Myocyte (in vitro differentiated cells): ENCODE measurements around the gene TCF7L2. TPM values are rescaled to one million over a fixed set of nuclear protein-coding genes. Genes with fewer than 3 reads are reported as not detected.

ENCODE experiments used
- DNase-seq: peaks from one replicate; pipeline ENCODE4 v3.0.0-alpha.2; 2012; ENCODE audit warnings: low read depth
- total RNA-seq: library from RNA; depleted of rRNA; stranded (reverse); fragments of >200 nt; gene quantifications from 2 replicates; pipeline ENCODE4 v1.2.3, GENCODE V29; 2014

Gene TCF7L2
- total RNA-seq, 1 donor from 2014 or later = 2.4 TPM

DNA sequence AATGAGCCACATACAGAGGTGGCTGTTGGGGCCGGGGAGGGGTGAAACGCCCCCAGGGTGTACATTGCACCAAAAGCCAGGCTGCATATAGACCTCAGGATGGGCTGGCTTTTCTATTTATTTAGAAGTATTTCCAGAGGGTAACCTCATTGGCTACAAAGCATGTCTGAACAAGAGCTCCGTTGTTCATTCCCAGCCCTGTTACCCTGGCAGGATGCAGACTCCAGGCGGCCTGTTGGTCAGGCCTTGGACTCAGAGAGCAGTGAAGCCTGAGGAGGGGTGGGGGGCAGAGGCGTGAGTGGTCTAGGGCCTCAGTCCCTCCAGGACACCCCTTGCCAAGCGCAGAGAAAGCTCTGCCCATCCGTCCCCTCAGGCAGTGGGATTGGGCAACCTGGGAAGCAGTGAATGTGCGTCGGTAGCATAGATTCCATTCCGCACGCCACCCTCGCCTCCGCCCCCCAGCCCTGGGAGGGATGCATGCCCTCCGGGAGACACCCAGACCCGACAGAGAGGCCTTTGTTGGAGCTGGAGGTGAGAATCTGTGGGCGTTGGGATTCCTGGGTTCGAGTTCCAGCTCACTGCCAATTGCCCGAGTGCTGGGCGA, 41.9 kb downstream of the TCF7L2 start:
- no peak for DNase-seq

DNA sequence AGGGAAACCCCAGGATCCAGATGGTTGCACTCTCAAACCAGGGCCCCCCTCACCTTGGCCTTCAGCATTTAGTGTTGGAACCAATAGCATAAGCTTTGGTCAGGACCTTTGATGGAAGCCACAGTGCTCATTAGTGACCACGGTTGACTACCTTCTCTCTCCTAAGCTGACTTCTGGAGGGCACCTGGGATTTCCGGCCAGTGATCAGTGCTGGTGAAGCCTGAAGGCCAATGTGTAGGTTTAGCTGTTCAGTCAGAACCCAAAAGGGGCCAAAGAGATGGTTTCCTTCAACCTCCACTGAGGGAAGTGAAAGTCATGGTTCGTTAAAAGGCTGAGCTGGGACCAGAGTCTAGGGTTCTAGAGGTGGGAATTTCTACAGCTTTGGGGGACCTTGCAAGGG, 46.4 kb downstream of the TCF7L2 start:
- no peak for DNase-seq

DNA sequence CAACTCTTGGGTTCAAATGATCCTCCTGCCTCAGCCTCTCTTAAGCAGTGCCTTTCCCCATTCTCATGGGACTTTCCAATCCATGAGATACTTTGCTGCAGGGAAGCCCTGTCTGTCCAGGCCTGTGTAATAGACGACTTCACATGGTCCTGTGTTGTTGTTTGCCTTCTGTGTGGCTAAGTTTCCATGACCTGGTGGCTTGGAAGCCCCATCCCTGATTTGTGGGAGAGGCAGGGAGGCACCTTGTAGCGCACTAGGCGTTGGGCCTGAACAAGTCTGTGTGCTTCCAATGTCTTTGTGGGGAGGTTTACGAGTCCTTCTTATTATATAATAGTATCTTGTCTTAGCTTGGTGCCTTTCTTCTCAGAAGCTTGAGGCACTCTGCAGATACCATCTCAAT, 49.1 kb downstream of the TCF7L2 start:
- DNase-seq = no peak

DNA sequence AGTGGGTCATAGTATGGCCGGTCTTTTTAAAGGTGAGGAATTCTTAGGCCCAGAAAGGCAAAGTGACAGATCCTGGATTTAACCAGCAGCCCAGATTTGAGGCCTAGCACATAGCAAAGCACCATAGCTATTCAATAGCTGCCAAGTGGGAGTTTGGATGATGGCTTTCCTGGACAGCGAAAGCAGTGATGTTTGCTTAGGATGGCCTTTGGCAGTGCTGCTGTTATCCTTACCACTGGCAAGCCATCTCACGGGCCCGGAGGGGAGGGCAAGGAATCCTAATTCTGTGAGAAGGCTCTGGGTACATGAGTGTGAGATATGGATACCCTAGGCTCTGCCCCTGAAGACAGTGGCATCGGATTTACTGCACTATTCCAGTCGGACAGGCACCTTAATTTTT, 50.4 kb downstream of the TCF7L2 start:
- no peak for DNase-seq

DNA sequence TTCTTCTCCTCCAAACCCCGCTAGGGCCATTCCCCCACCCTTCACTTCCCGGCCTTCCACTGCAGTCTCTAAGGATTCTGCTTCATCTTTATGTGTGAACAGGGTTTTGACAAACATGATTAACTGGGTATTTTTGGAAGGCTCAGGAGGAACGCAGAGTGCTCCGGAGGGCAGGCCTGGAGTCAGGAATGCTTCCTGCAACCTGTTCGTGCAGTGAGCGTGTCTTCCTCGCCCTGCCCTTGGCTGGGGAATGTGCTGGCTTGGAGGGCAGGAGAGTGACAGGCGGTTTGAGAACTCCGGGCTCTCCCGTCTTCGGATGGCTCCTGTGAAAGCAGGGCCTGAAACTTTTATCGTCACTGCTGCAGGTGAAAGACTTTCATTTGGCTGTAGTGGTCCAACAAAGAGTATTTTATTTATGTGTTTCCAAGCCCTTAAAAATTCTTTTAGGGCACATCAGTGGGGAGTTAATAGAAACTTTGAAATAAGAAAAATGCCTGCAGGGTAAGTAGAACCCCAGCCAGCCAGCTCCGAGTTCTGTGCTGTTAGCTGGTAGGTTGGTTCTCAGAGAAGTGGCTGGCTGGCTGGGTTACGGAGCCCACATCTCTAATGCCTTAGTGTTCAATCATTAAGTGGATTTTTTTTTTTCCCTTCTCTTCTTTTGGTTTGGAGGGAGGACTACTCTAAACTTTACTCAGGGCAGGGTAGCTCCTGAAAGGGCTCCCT, 51.0 kb downstream of the TCF7L2 start:
- DNase-seq = no peak

DNA sequence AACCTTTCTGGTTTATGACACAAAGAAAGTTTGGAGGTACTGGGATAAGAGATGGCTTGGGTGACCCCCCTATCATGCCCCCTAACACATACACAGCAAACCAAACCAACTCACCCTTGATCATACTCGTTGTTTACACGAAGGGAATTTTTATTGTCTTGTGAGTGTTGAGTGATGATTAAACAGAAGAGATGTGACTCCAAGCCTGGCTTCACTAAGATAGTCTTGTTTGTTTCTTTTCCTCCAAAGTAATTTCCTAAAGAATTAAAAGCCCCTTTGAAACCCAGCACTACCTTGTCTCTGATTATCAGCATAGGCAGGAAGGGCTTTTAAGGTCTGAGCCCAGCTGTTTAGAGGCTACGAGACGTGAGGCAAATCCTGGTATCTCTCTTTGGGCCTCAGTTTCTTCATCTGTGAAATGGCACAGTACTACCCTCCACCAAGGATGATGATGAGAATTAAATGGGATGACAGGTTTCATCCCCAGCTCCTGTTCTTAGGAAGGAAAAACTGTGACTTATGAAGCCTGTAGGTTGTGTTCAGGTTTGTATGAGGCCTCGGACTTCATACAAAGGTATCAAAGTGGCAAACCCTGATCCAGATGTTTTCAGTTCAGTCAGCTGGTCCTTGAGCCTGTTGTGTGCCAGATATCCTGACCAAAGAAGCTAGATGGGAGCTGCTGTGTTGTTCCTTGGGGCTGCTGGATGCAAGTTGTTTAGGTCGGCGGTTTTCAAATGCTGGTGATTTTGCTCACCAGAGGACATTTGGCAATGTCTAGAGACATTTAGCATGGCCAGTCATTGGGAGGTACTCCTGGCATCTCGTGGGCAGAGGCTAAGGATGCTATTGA, 51.8 kb downstream of the TCF7L2 start:
- DNase-seq = no peak

DNA sequence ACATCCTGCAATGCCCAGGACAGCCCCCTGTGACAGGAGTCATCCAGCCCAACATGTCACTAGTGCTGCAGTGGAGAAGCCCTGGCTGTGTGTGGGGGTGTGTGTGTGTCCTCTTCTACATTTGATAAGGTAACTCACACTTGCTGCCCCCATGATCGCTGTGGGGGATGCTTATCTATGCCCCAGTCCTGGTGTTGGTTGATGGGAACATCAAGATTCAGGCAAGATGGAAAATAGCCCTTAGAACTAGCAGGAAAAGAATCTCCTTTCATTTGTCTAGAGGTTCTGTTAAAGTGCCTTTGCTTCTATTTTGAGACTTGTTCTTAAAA, 52.4 kb downstream of the TCF7L2 start:
- DNase-seq = no peak

DNA sequence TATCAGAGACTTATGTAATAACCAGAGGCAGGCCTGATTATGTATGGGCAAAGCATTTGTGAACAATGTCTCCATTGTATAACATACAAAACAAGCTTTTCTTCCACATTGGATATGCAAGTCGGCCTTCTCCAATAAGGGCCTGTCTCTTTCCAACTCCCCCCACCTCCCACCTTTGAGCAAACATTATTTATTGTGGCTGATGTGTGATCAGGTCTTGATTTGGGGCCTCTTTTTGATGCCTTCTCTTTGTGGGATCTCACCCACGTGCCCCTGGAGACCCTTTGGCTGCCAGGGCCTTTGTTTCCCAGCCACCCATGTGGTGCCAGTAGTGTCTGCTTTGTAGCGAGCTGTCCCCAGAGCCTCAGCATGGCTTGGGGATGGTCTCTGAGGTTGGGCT, 53.0 kb downstream of the TCF7L2 start:
- DNase-seq = no peak

DNA sequence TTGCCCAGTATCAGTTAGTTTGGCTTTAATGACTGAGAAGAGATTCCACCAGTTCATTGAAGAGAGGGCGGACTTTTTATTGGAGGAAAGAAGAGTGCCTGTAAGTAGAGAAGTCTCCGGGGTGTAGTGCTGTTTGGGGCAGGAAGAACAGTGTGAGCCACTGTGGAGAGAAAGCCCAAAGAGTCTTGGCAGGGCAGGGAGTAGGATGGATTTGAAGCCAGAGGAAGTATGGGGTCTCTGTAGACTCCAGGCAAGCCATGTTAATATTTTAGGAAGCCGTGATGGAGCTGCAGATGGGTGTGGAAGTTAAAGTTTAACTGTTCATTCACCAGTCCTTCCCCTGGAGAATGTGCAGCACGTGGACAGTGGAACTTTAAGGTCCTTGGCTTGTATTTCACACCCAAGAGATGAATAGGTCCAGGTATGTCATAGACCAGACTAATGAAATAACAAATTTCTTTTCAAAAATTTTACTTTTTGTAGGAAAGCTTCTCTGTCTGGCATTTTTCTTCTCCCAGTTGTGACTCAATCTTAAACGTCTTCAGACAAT, 54.1 kb downstream of the TCF7L2 start:
- DNase-seq = no peak

DNA sequence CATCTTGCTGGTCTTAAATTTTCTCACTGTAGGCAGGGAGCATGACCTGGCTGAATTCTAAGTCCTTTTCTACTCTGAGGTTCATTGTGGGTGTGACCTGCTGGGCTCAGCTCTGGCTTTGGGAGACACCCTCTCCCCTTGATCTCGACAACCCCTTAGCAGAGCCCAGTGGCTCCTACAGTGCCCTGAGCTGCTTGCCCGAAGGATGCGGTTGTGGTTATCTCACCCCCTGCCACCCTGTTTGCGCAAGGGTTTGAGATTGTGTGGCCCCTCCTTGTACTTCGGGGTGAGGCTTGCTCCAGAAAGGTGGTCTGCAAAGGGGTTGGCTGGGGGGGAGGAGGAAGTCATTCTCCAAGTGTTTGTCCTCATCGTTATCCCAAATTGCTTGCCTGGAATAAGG, 55.3 kb downstream of the TCF7L2 start:
- no peak for DNase-seq

DNA sequence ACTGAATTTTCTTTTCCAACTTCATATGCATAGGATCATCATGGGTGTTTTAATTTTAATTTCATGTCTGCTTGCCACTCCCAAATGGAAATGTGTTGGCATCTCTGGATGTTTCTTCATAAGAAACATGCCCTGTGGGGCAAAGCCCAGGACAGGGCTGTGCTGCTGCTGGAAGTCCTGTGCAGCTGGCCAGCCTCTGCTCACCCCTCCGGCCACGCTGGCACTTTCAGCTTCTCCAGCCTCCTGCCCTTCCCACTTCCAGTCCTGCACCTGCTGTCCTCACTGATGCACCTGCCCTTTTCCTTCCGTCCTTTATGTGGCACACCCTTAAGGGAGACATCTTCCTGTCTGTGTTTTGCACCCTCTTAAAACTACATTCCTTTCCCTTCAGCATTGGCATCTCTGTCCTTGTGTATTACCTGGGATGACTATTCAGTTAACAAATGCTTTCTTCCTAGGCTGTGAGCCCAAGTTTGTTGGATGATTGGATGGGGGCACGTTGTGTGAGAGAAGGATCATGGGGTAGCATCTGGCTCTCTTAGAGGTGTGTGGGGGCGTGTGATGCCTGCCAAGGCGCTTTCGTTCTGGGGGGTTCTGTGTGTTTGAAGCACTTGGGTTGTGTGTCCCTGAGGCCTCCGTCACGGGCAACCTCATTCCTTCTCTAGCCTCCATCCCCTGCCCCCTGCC, 56.8 kb downstream of the TCF7L2 start:
- DNase-seq = peak; percentile 47

DNA sequence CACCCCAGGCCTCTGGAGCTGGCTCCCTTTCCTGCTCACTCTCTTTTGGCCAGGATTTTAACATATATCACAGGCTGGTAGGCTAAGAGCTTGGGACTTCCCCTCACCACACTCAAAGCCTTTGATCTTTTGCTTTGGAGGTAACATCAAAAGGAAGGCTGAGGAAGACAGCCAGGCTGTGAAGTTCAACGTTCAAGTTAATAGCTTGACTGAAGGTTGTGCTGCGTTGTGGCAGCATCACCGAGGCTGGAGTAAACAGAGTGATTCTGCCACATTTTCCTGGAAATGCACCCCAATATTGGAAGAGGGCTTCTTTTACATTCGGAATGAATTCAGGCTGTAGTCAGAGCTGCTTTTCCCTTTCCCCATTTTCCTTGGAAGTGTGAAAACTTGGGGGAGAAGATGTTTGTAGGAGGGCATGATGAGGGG, 57.3 kb downstream of the TCF7L2 start:
- DNase-seq = no peak

DNA sequence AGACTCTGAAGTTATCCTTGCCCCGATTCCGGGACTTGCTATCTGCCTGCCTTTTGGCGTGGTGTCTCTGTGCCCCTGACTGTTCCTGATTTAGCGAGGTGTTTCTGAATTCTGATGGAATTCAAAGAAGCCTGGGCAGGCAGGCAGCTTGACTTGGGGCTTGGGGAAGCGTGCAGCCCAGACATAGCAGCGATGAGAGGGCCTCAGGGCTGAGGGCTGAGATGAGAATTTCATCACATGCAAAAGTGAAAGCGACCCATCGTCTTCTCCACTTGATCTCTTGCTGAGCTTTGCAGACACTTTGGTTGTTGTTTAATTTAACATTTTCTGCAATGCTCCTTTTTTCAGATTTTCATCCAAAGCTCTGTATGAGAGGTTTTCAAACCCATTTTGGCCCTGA, 57.8 kb downstream of the TCF7L2 start:
- no peak for DNase-seq

DNA sequence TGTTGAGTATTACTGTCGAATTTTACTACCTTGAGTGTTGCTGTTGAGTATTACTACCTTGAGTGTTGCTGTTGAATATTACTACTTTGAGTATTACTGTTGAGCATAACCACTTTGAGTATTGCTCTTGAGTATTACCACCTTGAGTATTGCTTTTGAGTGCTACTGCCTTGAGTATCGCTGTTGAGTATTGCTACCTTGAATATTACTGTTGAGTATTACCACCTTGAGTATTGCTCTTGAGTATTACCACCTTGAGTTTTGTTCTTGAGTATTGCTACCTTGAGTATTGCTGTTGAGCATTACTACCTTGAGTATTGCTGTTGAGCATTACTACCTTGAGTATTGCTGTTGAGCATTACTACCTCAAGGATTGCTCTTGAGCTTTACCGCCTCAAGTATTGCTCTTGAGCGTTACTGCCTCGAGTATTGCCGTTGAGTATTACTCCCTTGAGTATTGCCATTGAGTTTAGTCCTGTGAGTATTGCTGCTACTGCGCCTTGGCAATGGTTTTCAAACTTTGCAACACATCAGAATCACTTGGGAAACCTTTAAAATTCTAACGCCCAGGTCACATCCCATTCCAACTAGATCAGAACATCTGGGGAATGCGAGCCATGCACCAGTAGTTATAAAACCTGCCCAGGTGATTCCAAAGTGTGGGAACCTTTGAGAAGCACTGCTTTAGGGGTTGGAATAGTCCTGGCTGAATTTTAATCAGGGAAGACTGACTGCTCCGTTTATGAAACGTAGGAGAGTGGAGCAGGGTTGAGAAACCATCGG, 61.7 kb downstream of the TCF7L2 start:
- DNase-seq = no peak

DNA sequence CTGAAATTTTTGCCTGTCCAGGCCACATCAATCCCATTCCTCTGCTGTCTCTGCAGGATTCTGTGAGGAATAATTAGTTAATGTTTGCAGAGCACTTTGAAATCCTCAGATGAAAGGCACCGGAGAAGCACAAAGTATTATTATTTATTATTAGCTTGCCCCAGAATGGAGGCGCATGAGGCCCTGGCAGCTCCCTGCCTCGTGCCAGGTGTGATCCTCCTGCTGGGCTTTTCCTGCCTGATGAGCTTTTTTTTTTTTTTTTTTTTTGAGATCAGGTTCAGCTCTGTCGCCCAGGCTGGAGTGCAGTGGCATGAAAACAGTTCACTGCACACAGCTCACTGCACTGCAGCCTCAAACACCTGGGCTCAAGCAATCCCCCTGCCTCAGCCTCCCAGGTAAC, 65.2 kb downstream of the TCF7L2 start:
- no peak for DNase-seq

DNA sequence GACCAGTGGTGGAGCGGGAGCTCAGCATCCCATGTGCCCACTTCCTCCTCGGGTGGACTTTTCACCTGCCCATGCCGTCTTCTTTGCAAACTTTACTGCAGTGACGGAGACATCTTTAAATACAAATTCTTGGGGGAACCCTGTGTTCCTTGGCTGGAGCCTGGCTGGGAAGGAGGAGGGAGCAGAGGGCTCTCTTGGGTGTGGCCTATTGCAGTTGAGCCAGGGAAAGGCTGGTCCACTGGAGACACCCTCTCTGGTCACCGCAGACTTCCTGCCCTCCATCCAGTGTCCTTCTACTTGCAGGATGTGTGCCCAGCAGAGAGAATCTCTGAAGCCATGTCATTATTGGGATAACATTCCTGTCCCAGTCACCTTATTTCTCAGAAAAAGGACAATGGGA, 67.3 kb downstream of the TCF7L2 start:
- DNase-seq = no peak

DNA sequence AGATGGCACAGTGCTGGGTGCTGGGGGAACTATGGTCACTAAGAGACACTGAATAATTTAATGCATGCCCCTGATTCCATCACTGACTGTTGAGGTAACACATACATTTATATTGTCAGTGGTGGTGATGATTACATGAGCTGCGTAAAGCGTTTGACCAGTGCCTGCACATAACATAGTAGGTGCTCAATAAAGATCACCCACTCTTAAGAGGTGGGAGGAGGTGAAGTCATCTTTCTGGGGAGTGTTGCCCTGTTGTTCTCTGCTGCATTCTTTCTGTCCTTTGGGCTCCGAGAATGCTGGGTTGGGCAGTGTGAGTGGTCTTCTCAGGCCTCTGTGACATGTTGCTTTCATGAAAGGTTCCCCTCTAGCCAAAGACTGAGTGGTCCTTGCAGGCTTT, 68.0 kb downstream of the TCF7L2 start:
- no peak for DNase-seq

DNA sequence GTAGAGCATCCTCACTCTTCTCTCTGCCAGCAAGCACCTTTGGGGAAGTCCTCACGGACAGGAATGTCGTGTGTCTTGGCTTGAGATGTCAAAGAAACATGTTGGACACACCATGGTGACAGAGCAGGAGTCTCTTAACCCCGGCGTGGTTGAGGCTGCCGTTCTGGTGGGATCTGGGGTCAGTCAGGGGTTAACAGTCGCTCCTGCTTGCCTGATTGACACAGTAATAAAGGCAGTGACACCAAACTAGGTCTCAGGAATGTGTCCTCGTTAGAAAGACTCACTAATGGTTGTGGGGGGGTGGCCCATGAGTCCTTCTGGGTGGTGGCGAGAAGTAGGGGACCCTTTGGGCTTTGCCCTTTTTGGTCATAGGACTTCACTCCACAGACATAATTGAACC, 69.0 kb downstream of the TCF7L2 start:
- no peak for DNase-seq

DNA sequence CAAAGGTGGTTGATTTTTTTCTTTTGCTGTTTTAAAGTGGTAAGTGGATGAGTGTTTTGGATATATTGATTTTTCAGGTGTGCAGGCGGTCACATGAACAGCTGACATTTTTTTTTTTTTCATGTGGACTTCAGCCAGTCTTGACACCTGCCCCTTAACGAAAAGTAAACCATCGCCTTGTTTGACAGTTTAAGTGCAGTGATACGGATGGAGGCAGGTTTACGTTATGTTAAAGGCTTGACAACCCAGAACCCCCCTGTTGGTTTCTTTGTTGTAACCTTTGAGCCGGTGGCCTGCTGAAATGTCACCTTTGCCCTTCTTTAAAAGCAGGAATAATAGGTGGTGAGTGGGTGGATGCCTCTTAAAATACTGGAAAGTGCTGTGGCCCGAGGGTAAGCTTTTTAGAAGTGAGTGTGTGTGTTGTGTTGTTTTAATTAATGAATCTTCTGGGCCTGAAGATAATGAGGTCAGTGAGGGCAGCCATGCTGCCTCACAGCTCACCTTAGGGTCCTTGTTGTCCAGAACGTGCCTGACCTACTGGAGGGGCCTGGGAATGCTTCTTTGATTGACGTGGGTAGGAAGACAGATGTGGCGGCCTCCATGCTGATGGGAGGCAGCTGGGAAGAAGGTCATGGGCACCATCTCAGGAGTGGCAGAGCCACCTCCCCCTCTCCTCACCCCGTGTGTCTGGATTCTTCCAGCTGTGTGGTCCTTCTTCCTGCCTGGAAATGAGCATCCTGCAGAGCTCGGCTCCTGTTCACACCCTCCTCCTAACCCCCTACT, 69.8 kb downstream of the TCF7L2 start:
- DNase-seq = no peak

DNA sequence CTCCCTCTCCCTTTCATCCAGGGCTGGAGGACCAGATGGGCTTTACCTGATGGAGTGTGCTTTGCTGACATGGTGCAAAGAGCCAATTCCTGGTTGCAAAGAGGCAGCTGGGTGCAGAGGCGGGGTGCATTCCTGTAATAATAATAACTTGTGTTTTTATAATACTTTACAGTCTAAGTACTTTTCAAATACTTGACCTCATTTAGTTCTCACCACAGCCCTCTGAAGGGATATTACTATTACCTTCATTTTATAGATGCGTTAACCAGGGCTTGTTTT, 70.4 kb downstream of the TCF7L2 start:
- DNase-seq = no peak
